ENCODE measurements around the gene VWC2L.

Gene VWC2L

GRCh38 chr2:214471382-214471781 is 60.5 kb downstream of the VWC2L start:
- no peak for DNase-seq

DNA sequence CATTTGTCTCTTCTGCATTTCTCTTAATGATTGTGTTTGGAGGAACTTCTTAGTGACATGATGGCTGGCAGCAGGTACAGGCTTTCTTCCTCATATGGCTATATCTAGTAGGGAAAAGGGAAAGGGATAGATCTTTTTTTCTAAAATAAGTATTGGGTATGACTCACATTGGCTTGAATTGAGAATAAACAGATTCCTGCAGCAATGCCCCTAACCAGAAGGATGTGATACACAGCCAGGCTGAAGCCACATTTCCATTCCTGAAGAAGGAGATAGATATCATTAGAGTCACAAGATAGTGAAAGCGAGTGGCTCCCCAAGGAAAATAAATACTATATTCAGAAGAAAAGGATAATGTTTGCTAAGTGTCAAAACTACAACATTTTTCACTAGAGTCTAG is 61.1 kb downstream of the VWC2L start:
- DNase-seq = no peak

- no peak for DNase-seq
These were observed 66.5 kb downstream of the VWC2L start for GRCh38 chr2:214477305-214477704.

DNA sequence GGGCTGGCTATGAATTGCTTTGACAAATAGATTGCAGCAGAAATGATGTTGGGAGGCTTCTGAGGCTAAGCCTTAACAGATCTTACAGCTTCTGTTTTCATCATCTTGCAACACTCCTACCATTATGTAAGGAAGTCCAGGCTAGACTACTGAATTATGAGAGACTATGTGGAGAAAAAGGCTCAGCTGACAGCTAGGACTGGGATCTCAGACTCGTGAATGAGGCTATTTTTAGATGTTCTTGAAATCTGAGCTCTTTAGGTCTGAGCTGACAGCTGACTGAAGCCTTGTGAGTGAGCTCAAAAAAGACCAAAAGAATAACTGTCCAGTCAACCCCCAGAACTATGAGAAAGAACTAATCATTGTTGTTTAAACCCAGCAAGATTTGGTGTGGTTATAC is 70.3 kb downstream of the VWC2L start:
- DNase-seq = no peak

DNA sequence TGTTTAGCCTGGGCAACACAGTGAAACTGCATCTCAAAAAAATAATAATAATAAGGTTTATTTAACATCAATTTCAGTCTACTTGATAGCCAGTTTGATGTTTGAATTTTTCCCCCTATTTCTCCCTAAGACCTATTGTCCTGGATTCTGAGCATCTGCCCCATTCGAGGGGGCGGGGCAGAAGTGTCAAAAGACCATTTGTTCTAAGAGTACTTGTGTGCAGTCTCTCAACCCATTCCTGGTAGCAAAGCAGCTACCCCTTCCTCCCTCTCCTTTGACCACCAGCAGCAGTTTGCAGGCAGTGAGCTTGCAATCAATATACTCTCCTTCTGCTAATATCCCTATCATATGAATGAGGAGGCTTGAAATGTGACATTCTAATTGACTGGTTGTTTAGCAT is 71.9 kb downstream of the VWC2L start:
- no peak for DNase-seq

DNA sequence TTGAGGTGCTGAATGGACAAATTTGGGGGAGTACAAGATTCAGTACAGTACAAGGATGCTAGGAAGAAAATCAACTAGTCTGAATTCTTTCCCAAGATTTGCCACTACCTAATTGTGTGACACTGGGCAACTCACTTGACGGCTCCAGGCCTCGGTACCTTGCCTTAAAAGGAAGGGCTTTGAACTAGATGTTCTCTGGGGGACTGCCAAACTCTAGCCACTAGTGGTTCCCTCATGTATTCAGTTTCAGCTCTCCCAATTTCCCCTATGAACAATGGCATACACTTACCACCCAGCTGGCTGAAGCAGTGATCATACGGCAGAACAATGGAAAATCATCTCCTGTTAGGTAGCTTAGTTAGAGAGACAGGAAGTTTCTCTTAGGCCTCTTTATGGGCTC is 73.4 kb downstream of the VWC2L start:
- DNase-seq = no peak

- no peak for DNase-seq
These were observed 73.8 kb downstream of the VWC2L start for GRCh38 chr2:214484701-214485100.

DNA sequence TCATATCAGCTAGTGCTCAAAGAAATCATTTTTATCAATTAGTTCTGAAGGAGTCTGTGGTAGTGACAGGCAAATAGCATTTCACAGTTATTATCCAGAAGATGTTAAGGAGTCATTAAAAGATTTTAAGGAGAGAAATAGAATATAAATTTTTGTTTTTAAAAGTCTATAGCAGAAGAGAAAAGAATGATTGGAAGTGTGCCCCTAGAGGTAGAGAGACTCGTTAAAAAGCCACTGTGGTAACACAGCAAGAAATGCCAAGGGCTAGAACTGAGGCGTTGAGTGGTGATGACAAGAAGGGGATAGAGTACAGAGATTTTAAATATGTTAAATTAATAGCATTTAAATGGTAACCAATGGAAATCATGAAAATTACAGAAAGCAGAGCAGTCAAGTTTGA is 78.3 kb downstream of the VWC2L start:
- DNase-seq = no peak

- DNase-seq = no peak
These were observed 78.8 kb downstream of the VWC2L start for GRCh38 chr2:214489702-214490101.

- DNase-seq = no peak
These were observed 81.3 kb downstream of the VWC2L start for GRCh38 chr2:214492152-214492551.

- no peak for DNase-seq
These were observed 81.8 kb downstream of the VWC2L start for GRCh38 chr2:214492608-214493007.

DNA sequence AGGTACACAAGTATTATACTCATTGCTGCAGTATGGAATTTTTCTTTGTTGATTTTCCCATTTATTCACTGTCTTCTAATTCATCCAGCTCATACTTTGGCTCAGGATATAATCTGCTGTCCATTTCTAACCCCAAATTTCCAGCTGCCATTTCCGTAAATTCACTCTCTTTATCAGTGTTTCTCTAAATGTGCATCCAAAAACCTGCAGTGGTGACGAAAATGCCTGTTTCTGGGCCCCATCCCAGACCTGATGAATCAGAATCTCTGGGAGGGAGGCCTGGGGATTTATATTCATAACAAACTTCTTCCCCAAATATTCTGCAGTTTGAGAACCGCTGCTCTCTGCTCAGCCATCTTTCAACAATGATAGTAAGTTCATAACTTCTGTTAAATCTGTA is 86.6 kb downstream of the VWC2L start:
- DNase-seq = no peak

DNA sequence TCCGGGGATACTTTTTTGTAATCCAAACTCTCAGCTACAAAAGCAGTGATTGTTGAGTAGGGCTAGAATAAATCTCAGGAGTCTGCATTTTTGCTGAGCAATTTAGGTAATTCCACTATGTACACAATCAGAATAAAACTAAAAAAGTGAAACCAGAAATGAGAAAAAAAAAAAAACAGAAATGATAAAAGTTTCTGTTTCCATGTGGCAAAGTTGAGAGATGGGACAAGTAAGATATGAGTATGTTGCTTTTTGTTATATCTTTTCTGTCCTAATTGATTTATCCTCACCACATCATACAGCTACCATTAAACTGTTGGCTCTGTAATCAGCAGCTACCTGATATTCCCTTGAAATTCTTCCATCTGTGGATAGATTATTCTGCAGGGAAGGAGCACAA is 92.7 kb downstream of the VWC2L start:
- DNase-seq = no peak

DNA sequence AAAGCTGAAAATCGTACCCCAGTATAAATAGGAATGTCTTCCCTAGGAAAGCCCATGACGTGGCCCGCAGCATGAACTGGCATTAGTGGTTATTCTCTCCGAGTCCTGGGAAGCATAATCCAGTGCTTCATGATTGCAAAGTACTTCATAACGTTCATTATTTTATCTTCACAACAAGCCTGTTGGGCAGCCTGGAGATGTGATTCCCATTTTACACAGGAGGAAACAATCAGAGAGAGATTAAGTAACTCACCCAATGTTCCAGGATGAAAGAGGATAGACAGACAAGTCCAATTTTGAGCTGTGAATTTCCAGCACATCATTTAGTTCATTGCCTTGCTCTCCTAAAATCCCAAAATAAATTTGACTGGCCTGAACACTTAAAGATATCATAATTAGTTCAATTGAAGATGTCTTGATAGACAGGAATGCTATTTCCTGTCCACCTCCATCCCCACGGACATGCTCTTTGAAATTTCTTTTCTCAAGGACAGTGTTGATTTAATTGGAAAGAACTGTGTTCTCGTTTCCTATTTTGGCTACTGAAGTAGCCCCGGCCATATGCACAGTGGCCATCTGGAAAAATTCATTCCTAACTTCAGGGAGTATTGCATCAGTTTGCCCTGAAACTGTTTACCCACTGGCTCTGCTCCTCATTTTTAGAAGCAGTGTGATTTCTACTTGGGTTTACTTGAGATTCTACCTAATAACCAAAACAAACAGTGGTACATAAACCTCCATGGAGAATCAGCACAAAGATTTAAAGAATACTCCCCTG is 93.9 kb downstream of the VWC2L start:
- DNase-seq = no peak

DNA sequence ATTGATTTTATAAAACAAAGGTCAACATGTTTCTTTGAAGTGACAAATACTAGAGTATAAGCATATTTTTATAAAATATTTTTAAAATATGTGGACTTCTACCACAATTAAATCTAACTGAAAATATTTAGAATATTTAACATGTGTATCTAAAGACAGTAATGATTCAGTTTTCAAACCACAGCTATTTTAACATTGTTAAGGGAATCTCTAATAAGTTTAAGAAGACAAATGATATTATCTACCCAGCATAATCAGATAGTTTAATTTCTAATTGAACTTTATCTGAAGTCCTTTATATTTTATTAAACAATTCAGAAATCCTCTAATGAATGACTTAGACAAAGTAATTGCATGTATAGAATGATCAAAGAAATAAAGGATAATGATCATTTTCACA is 96.2 kb downstream of the VWC2L start:
- no peak for DNase-seq

DNA sequence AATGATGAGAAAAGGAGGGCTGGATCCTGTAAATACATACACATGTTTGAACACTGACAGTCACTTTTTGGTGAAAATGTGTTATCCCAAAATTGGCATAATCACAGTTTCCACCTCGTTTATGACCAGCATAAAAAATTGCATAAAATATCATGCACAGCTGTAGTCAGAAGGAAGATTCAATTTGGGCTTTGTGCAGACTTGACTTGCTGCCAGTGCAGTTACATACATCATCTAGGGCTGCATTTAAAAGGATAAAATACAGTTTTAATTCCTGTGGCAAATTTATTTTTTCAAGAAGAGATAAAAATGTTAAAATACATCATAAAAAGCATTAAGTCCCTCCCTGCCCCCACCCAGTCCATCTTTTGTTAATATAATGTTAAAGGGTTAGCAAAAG is 103.8 kb downstream of the VWC2L start:
- no peak for DNase-seq

- no peak for DNase-seq
These were observed 104.3 kb downstream of the VWC2L start for GRCh38 chr2:214515111-214515510.

GRCh38 chr2:214519258-214519818 is 108.5 kb downstream of the VWC2L start:
- no peak for DNase-seq

- no peak for DNase-seq
These were observed 118.2 kb downstream of the VWC2L start for GRCh38 chr2:214529021-214529420.

DNA sequence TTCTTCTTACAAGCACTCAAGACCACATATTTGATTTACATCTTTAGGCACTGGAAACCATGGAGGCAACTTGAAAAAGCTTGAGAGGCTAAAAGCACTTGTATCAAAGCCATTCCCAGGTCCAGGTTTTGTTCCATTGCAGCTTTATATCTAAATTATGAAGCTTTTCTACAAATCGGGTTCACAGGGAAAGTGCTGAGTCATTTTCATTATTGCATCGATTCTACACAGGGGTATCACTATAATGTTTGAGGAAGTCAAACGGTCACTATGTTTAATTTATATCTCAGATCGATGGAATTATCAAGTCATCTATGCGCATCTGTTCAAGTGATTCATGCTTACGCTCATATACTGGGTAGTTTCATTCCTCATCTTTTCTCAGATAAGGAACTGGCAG is 118.7 kb downstream of the VWC2L start:
- DNase-seq = no peak

DNA sequence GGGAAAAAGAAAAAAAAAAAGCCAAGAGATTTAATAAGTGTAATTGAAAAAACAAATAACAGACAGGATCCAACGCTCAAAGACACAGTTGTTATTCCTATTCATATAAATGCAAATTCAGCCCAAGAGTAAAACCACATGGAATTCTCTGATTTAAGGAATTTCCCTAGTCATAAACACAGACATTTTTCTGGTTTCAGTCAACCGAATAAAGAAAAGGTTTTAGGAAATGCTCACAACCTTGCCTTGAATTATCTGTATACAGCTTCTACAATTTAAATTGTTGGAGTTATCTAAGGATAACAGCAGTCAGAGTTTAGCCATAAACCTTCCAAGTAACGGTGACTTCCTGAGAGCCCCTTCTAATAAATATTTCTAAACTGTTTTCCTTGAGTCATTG is 122.7 kb downstream of the VWC2L start:
- DNase-seq = no peak

DNA sequence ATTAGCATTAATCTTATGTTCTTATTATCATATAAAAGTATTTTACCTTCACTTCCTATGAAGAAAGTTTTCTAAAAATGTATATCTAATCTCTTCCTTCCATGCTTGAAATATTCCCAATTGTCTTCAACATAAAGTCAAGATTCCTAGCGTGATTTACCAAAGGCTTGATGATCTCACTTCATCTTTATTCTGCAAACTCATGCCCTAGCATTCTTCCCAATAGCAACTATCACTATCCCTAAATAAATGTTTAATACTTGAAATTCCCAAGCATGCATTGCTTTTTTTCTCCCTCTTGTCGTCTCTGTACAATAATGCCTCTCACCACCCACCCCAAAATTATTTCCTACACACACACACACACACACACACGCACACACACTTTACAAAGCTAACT is 125.8 kb downstream of the VWC2L start:
- no peak for DNase-seq

DNA sequence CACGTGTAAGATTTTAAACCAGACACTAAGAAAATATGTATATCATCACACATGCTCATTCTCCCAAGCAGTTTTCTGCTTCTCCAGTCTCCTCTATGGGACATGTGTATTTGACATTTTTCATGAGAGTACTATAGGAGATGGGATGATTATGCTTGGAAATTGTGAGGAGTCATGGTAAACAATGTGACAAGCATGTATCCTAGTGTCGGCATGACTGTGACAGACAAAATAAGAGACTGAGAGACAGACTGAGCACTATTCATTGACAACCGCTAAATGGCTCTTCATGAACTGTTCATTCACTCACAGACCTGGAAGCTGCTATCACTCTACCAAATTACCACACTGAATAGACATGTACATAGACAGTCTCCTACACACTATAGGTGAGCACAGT is 127.1 kb downstream of the VWC2L start:
- DNase-seq = no peak

DNA sequence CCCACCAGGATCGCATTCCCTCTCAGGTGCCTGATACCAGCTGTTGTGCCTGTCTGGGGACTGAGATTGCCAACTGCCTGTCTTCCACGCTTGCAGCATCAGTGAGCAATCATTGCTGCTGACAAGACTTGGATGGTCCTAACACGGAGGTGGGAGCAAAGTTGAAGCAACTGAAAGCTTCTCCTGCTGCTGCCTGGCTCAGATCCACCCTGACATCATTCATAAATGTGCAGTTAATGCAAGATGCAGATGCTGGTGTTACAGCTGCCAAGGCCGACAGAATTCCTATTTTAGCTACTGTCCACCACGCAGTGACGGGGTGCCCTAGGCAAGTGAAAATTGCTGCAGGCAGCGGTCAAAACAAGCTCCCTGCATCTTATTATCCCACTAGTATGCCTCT is 131.4 kb downstream of the VWC2L start:
- no peak for DNase-seq

DNA sequence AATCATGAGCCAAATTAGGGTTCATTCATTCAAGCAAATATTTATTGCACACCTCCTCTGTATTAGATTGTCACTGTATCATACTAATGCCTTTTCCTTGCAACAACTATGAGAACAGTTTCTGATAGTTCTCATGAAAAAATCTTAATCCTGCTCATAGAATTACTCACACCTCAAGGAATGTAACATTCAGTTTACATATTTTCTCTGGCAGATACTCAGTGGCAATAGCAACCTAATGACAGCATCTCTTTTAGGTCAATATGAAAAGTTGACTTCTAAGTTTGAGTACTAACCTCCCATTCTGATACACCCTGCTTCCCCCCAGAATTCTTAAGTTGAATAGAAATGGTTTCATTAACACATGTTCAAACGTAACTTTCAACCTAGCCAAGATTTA is 132.0 kb downstream of the VWC2L start:
- DNase-seq = no peak
